PC-3 (cell line): Measurements from ENCODE around the gene RBM33.

Experiments
- EZH2 ChIP-seq: fragments of 300-600 bp; sonication (generic); IDR thresholded peaks from one replicate; pipeline ENCODE4 v1.6.1; 2017; ENCODE audit warnings: antibody characterized with exemption, mild to moderate bottlenecking, low read length; ENCODE audit not compliant: unreplicated experiment
- TF ChIP-seq, protein P1 (sequence below): fragments of 300-600 bp; sonication (generic); conservative IDR thresholded peaks from 2 replicates; pipeline ENCODE4 v1.5.1; 2017; ENCODE audit warnings: antibody characterized with exemption, low read depth, mild to moderate bottlenecking, low read length

GRCh38 chr7:155676052-155676451 is 31.6 kb downstream of the RBM33 start:
- TF ChIP-seq, protein P1, sequence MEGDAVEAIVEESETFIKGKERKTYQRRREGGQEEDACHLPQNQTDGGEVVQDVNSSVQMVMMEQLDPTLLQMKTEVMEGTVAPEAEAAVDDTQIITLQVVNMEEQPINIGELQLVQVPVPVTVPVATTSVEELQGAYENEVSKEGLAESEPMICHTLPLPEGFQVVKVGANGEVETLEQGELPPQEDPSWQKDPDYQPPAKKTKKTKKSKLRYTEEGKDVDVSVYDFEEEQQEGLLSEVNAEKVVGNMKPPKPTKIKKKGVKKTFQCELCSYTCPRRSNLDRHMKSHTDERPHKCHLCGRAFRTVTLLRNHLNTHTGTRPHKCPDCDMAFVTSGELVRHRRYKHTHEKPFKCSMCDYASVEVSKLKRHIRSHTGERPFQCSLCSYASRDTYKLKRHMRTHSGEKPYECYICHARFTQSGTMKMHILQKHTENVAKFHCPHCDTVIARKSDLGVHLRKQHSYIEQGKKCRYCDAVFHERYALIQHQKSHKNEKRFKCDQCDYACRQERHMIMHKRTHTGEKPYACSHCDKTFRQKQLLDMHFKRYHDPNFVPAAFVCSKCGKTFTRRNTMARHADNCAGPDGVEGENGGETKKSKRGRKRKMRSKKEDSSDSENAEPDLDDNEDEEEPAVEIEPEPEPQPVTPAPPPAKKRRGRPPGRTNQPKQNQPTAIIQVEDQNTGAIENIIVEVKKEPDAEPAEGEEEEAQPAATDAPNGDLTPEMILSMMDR = no peak
- no peak for TF ChIP-seq EZH2
